HG03025 (cell line): ENCODE measurements around the gene PTH.

ENCODE experiments used
- ATAC-seq: cut with Tn5 transposase; IDR thresholded peaks from one replicate; pipeline ENCODE4 v1.9.1; 2021; ENCODE audit warnings: mild to moderate bottlenecking, moderate library complexity; ENCODE audit not compliant: unreplicated experiment, low FRiP score

Gene PTH

GRCh38 chr11:13495929-13496328 is at the start of gene PTH:
Gene PTH (minus strand): TSS chr11:13495997. CDS start chr11:13492855, 3,142 bp downstream.
- ATAC-seq, result no peak

GRCh38 chr11:13538044-13538443 is 42.2 kb upstream of the PTH start:
- ATAC-seq, result no peak

DNA sequence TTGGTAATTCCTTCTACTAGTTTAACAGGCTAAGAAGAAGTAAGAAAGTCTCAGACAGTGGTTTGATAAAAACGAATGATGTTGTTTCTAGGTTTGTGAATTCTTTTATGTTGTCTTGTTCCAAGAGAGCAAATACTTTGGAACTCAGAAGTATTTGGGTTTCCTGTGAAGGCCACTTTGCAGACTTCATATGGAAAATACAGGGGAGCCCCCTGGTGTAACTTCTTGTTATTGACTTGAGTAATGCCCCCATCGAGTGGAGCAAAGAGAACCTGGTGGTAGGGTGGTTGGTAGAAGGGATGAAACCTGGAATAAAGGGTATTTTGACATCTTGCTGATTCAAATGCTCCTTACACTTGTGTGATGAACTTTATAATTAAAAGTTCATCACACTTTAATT is 40.0 kb upstream of the PTH start:
- no peak for ATAC-seq

- ATAC-seq, result no peak
Measured at GRCh38 chr11:13534358-13534757, 38.6 kb upstream of the PTH start.

DNA sequence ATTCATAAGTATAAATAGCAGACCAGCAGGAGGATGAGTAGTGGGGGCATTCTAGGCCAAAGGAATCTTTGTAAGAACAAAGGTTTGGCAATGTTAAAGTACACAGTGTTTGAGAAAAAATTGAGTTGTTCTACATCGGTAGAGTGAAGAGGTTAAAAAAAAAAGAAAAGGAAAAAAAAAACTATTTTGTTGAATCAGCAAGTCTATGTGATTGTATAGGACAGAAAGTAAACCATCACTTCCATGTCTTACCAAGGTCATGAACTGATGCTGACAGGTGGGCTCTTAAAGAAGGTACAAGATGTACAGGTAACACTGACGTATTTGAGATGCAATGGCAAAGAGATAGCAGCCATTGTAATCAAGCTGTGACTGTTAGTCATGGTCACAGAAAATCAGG is 29.5 kb upstream of the PTH start:
- no peak for ATAC-seq

- no peak for ATAC-seq
Measured at GRCh38 chr11:13503393-13503792, 7.6 kb upstream of the PTH start.

- no peak for ATAC-seq
Measured at GRCh38 chr11:13502492-13502891, 6.7 kb upstream of the PTH start.

DNA sequence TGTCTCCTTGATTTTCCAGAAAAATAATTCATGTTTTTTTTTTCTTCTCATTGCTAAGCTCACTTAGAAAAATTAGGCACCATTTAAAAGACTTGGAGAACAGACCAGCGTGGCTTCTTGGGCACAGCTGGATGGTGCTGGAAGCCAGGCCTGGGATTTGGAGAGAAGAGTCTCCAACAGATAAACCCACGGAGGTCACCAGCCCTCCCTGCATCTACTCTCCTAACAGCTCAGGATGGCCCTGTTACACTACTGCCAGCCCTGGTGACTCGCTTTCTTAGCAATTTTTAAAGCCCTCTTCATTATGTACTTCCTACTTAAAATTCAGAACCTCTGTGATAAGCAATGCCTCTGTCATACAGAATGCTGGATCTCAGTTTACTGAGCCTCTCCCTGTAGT is 1.7 kb downstream of the PTH start:
- ATAC-seq, result no peak

- peak; percentile 63 for ATAC-seq
Measured at GRCh38 chr11:13487661-13488030, 8.2 kb downstream of the PTH start.

- ATAC-seq, result no peak
Measured at GRCh38 chr11:13486926-13487660, 8.7 kb downstream of the PTH start.

DNA sequence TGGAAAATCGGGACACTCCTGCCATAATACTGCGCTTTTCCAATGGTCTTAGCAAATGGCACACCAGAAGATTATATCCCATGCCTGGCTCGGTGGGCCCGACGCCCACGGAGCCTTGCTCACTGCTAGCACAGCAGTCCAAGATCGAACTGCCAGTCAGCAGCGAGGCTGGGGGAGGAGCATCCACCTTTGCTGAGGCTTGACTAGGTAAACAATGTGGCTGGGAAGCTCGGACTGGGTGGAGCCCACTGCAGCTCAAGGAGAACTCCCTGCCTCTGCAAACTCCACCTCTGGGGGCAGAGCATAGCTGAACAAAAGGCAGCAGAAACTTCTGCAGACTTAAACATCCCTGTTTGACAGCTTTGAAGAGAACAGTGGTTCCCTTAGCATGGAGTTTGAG is 15.6 kb downstream of the PTH start:
- ATAC-seq, result no peak

GRCh38 chr11:13479688-13480087 is 16.1 kb downstream of the PTH start:
- ATAC-seq, result no peak

- ATAC-seq, result no peak
Measured at GRCh38 chr11:13475091-13475490, 20.7 kb downstream of the PTH start.

GRCh38 chr11:13473013-13473722 is 22.6 kb downstream of the PTH start:
- no peak for ATAC-seq

GRCh38 chr11:13468750-13469149 is 27.0 kb downstream of the PTH start:
- ATAC-seq, result no peak

- ATAC-seq, result no peak
Measured at GRCh38 chr11:13465909-13466371, 29.9 kb downstream of the PTH start.

- no peak for ATAC-seq
Measured at GRCh38 chr11:13463779-13464290, 32.0 kb downstream of the PTH start.

- ATAC-seq, result peak; percentile 93
Measured at GRCh38 chr11:13462901-13463778, 32.7 kb downstream of the PTH start, which contains the start of gene BTBD10. Gene BTBD10 (minus strand): TSS chr11:13463222. CDS start chr11:13445124, 18,098 bp downstream.

GRCh38 chr11:13462311-13462900 is 33.4 kb downstream of the PTH start:
- ATAC-seq, result peak; percentile 45

DNA sequence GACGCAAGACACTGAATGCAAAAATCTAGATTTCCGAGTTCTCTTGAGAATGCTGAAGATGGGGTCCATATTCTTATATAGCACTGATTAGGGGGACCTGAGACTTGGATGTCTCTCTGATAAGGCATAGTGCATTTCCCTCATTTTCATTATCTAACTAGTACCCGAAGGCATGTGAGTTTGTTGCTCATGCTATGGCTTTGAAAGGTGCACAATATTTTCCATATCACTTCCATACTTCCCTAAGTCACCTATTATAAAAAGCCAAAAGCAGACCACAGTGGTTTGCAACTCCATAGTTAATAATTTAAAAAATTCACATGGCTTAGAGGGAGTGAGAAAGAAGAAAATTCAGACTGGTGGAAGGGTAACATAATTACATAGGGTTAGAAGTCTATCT is 34.5 kb downstream of the PTH start:
- ATAC-seq, result no peak
